Left ventricle myocardium inferior (tissue), 1 donor: Measurements from ENCODE around the gene CLEC19A. TPM values are rescaled to one million over a fixed set of nuclear protein-coding genes. Genes with fewer than 3 reads are reported as not detected.

Source experiments
- DNase-seq: peaks from one replicate; pipeline ENCODE4 v3.0.0-alpha.2; 2020
- H3K27ac ChIP-seq: fragments of 200-600 bp; replicated peaks from 2 replicates; pipeline ENCODE4 v1.8.0; 2021
- H3K27me3 ChIP-seq: fragments of 200-600 bp; 2 replicates; pipeline ENCODE4 v1.8.0; 2021; ENCODE audit warnings: low read depth
- H3K36me3 ChIP-seq: fragments of 200-600 bp; 2 replicates; pipeline ENCODE4 v1.8.0; 2021
- H3K4me1 ChIP-seq: fragments of 200-600 bp; 2 replicates; pipeline ENCODE4 v1.8.0; 2021
- H3K4me3 ChIP-seq: fragments of 200-600 bp; 2 replicates; pipeline ENCODE4 v1.8.0; 2021; ENCODE audit warnings: mild to moderate bottlenecking, moderate library complexity
- H3K9me3 ChIP-seq: fragments of 200-600 bp; replicated peaks from 2 replicates; pipeline ENCODE4 v1.8.0; 2021
- CTCF ChIP-seq: fragments of 200-600 bp; IDR thresholded peaks from 2 replicates; pipeline ENCODE4 v1.8.0; 2021; ENCODE audit warnings: antibody characterized with exemption, mild to moderate bottlenecking, borderline replicate concordance
- intact Hi-C: fragments of 100-400 bp; cut with micrococcal nuclease; formaldehyde crosslinking; loops from one replicate; pipeline ENCODE4 v1.11.0; 2022
- total RNA-seq: library from RNA; stranded (reverse); fragmentation: NEBNext Ultra II Directional; extraction: Animal tissue kit (Norgen Biotek cat#: 25700); gene quantifications from one replicate; pipeline ENCODE4 v1.2.1, GENCODE V29; 2021
- donor health status: DM: no; HTN: yes; CAD: no; lungs with severe emphysema.

The CLEC19A gene
- total RNA-seq, 1 donor from 2014 or later: not detected

- peaks cover 23% of the 10 kb centered on the region for H3K9me3 ChIP-seq
- intact Hi-C loops: no loop called here
- H3K4me3 ChIP-seq: no peak overlapping the region
- H3K27me3 ChIP-seq: no peaks in the 10 kb centered on the region
- no peak for TF ChIP-seq CTCF
- no peaks in the 10 kb centered on the region for H3K36me3 ChIP-seq
- no peak for DNase-seq
- H3K4me1 ChIP-seq: no peaks in the 10 kb centered on the region
- no peak overlapping the region for H3K27ac ChIP-seq
Measured at GRCh38 chr16:19269098-19269497, 16.4 kb upstream of the CLEC19A start.

DNA sequence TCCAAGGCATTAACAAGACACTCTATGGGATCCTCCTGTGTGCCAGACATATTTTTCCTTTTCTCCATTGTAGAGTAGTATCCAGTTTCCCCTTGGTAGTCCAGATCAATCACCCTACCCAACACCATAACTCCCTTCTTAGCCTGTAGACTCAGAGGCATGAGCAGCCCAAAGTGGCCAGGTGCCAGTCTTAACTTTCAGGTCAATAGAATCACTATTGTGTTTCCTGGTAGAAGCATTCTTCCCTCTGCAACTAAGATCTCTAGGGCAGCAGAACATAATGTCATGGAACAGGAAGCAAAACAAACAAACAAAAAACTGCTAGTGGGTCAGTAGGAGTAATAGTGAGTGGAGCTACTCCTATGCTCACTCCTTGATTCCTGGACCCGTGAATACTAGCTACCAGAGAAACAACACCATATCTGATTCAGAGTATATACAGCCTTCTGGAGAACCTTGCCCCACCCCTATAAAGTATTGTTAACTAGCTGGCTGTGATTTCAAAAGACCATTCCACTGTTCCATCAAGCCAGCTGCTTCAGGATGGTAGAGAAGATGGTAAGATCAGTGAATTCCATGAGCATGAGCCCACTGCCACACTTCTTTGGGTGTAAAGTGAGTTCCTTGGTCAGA is 11.2 kb upstream of the CLEC19A start:
- DNase-seq: no peak
- Histone ChIP-seq H3K9me3 (peaks cover 1% of the 10 kb centered on the region), H3K4me3 (no peak overlapping the region), H3K27me3 (no peaks in the 10 kb centered on the region), H3K27ac (no peak overlapping the region), H3K4me1 (no peaks in the 10 kb centered on the region), H3K36me3 (no peaks in the 10 kb centered on the region)
- intact Hi-C loops: no loop called here
- no peak for TF ChIP-seq CTCF

GRCh38 chr16:19278403-19278802 is 7.1 kb upstream of the CLEC19A start:
- H3K27ac ChIP-seq: no peak overlapping the region
- H3K36me3 ChIP-seq: no peaks in the 10 kb centered on the region
- no peak for TF ChIP-seq CTCF
- intact Hi-C loops: no loop called here
- no peak for DNase-seq
- no peaks in the 10 kb centered on the region for H3K9me3 ChIP-seq
- H3K27me3 ChIP-seq: peaks cover 10% of the 10 kb centered on the region
- H3K4me3 ChIP-seq: no peak overlapping the region
- H3K4me1 ChIP-seq: no peaks in the 10 kb centered on the region

- Histone ChIP-seq H3K4me3 (no peak overlapping the region), H3K27me3 (peaks cover 15% of the 10 kb centered on the region), H3K4me1 (no peaks in the 10 kb centered on the region), H3K36me3 (no peaks in the 10 kb centered on the region), H3K27ac (no peak overlapping the region), H3K9me3 (no peaks in the 10 kb centered on the region)
- intact Hi-C loops: no loop called here
- DNase-seq: no peak
- TF ChIP-seq CTCF: no peak
Measured at GRCh38 chr16:19281246-19281645, 4.3 kb upstream of the CLEC19A start.

- Histone ChIP-seq H3K9me3 (no peaks in the 10 kb centered on the region), H3K27me3 (peaks cover 21% of the 10 kb centered on the region), H3K4me1 (no peaks in the 10 kb centered on the region), H3K36me3 (no peaks in the 10 kb centered on the region), H3K4me3 (no peak overlapping the region), H3K27ac (no peak overlapping the region)
- intact Hi-C loops: no loop called here
- no peak for TF ChIP-seq CTCF
- no peak for DNase-seq
Measured at GRCh38 chr16:19282101-19282500, 3.4 kb upstream of the CLEC19A start.

GRCh38 chr16:19283637-19284036 is 1.9 kb upstream of the CLEC19A start:
- H3K27ac ChIP-seq: no peak overlapping the region
- intact Hi-C loops: no loop called here
- no peaks in the 10 kb centered on the region for H3K36me3 ChIP-seq
- no peak for TF ChIP-seq CTCF
- H3K4me1 ChIP-seq: no peaks in the 10 kb centered on the region
- no peak for DNase-seq
- H3K9me3 ChIP-seq: no peaks in the 10 kb centered on the region
- H3K27me3 ChIP-seq: peaks cover 37% of the 10 kb centered on the region
- no peak overlapping the region for H3K4me3 ChIP-seq
